HG03460 (cell line): ENCODE data around the gene GAS6.
"Not testable (repeated sequence)": the region's sequence is repeated elsewhere in the genome, so short reads cannot be mapped to it uniquely, and the experiment has no call there.

Source experiments
- ATAC-seq: cut with Tn5 transposase; IDR thresholded peaks from one replicate; pipeline ENCODE4 v1.9.1; 2021; ENCODE audit not compliant: unreplicated experiment

The GAS6 gene

GRCh38 chr13:113794764-113795173 lies 69.1 kb downstream of the GAS6 start:
- ATAC-seq: no peak

GRCh38 chr13:113794086-113794485 lies 69.8 kb downstream of the GAS6 start:
- ATAC-seq: no peak

DNA sequence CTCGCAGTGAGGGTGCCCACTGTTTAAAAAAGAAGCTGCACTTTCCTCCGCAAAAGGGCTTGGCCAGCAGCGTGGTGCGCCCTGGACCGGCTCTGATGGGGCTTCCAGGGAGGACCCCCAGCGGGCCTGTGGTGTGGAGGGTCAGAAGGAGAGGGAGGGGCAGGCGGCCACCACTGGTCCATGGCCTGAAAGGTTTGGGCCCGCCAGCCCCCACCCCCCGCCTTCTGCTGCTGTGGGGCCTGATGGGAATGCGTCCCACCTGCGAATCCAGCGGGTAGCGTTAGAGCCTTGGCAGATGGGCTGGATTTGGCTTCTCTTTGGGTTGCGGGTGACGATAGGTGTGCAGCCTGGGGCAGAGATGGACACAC lies 70.2 kb downstream of the GAS6 start:
- no peak for ATAC-seq

GRCh38 chr13:113792886-113793717 lies 70.8 kb downstream of the GAS6 start:
- ATAC-seq: no peak

GRCh38 chr13:113792236-113792770 lies 71.6 kb downstream of the GAS6 start:
- ATAC-seq: no peak

GRCh38 chr13:113791761-113792160 lies 72.1 kb downstream of the GAS6 start:
- no peak for ATAC-seq

- ATAC-seq: no peak
Measured at GRCh38 chr13:113791226-113791625, 72.7 kb downstream of the GAS6 start.

- ATAC-seq: not testable (repeated sequence)
Measured at GRCh38 chr13:113789931-113790330, 73.9 kb downstream of the GAS6 start.

DNA sequence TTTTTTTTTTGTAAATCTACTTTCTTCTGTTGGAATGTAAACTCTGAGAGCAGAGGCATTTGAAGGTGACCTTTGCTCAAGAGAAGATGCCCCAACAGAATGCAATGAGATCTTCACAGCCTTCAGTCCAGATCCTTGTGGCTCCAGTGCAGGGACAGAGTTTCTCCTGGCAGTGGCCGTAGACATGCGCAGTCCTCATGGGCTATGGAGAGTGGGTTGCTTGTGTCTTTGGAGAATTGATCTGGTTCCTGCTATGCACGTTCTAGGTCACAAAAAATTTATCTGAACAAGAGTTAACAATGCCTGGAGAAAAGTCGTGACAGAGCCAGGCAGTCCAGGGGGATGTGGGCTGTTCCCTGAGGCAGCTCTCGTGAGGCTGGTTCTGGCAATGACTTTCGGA lies 74.7 kb downstream of the GAS6 start:
- no peak for ATAC-seq

DNA sequence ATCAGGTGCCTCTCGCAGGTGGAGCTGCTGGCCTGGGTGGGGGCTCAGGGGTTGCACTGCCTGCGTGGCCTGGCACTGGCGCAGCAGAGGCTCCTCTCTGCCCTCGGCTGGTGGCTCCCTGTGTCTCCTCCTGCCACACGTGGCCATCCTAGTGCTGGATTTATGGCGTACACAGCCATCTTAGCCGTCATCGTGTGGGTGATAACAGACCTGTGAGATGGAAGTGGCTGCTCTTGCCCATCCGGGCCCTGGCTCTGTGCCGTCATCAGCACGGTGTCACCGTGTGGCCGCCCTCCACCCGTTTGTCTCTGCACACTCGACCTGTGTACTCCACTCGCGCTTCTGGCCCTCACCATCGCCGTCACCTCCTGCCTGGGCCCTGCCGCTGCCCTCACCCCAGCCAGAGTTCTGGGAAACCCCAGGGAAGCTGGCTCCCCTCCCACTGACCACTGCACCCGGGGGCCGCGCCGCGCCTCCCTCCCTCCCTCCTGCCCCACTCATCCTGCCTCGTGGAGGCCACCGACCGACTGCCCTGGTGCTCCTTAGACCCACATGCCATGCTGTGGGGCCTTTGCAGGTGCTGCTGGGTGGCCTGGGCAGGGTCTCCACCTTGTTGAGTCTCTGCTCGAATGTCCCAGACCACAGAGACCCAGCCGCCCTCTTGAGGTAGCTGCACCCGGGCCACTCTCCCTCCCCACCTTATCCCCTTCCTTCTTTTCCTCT lies 75.3 kb downstream of the GAS6 start:
- ATAC-seq: no peak

- no peak for ATAC-seq
Measured at GRCh38 chr13:113787694-113788093, 76.2 kb downstream of the GAS6 start.

GRCh38 chr13:113786262-113786841 lies 77.5 kb downstream of the GAS6 start:
- no peak for ATAC-seq

DNA sequence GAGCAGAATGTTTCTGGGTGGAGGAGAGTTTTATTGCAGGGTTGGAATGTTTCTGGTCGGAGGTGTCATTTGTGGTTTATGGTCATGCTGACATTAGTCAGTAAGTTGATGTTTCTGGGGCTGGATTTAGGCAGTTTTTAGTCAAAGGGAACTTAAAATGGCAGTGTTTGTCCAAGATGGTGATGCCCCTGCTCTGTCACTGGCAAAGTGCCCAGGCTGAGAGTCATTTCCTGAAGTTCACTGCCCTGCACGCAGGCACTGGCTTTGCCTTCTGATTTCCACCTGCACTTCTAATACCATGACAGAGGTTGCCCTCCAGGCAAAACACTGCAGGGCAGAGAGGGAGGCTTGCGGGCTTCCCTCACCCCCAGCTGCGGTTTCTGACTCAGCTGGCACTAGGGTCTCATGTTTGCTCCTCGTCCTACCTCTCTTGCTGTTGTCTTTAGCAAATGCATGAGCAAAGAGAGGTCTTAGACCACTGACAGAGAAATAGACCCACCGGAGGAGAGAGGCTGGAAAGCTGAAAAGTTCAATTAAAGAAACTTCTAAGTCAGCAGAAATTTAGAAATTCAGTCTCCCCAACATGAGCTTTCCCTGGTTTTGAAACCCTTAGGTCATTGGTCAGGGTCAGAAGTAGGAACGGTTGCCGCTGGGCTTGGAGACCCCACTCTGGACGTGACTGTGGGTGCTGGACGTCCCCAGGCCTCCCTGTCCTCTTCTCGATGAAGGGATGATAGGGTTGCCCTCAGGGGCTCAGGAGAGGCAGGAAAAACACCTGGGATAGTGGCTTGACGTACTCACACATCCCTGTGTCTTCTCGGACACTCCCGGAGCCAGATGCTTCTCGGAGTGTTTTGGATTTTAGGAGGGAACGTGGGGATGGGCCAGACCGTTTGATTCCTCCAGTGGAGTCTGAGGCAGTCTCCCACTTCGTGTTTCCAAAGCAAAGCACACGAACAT lies 78.5 kb downstream of the GAS6 start:
- no peak for ATAC-seq

DNA sequence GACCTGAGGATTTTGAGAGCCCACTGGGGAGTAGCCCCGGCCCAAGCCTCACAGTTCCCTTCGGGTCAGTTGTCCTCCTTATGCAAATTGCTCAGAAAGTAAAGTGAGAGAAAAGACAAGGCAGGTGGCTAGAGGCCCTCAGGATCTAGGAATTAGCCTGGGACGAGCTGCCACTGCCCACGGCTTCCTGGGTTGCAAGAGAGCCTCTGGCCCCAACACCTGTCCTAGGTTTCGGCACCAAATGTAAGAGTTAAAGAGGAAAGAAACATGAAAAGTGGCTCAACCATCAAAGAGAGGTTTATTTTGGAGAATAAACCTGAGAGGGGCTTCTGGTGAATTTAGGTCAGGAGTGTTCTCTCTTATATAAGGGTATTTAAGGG lies 79.2 kb downstream of the GAS6 start:
- ATAC-seq: no peak

DNA sequence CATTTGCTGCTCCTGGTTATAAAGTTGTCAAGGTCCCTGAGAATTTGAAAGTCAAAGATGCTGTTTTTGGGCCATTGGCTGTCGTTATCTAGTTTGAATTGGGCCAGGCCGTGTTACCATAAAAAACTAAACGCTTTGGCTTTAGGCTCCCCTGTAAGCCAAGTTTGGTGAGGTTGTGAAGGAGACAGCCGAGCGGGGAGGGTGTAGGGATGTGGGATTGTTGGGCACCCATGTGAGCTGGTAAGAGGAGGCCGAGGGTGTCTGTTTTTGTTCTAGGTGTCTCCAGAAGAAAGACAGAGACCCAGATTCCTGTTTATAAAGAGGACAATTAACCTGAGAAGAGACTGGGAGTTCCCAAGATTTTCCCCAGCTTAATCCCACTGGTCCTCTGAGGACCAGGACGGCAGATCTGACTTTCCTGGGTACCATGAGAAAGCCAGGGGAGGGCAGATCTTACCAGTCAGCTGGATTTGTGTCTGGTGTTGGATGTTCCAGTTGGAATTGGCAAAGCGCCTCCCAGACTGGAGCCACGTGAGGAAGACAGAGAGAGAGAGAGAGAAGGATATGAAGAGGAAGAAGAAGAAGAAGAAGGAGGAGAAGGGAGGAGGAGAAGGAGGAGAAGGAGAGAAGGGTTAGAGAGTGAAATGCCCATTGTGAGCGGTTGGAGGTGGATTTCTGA lies 79.8 kb downstream of the GAS6 start:
- ATAC-seq: no peak

DNA sequence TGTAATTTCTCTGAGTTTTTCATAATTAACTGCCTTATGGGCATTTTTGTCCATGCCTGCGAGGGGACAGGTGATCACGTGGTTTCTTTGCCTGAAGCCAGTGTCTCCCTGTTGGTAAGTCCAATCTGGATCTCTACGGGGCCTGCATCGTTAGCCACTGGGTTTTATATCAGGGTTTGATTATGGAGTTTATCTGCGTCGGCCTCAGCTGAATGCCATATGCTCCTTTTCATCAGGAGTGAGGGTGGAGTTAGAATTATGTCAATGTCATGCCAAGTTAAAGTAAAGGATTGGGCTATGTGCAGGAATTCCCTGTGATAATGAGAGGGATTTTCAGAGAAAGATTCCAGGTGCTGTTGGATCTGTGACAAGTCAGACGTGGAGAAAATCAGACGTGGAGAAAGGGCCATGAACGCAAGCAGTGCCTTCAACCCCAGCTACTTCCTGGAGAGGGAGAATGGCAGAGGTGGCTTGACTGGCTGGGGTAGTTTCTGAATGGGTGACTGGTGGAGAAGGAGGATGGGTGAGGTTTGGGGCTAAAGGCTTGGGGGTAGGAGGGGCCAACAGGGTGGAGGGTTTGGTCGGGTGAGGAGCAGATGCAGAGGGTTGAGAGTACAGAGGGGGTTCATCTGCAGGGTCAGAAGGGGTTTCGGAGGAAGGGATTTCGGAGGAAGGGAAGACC lies 80.5 kb downstream of the GAS6 start:
- ATAC-seq: no peak

DNA sequence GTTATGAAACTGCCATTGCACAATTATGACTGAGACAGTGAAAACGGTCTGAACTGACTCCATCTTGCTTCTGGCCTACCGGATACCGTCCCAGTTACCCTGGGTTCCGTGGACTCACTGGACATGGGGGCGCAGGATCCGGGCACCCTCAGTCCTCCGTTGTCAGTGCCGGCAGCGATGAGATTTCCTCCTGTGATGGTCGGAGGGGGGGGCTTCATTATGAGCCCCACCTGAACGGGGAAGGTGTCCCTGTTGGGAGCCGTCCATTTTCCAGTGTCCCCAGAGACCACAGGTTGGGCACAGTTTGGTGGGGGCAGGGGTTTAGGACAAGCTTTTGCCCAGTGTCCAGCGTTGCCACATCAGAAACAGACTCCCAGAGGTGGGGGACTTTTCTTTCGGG lies 81.4 kb downstream of the GAS6 start:
- no peak for ATAC-seq

DNA sequence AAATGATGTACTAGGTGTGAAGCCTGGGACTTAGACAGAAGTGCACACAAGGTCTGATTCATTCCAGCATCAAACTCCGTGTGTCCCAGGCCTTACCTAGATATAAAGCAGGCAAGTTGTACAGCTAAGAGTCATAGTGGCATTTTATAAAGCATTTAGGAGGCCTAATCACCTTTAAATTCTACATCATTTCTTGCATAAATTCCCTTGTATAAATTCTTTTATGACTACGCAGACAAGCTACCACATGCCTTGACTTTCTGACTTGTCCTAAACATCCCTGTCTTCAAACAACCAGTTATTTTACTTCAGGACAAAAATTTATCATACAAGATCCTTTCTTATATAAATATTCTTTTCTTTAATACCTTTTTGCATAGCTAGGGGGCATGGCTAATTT lies 82.3 kb downstream of the GAS6 start:
- ATAC-seq: no peak
